Sciatic nerve (tissue), 2 donors: Measurements from ENCODE around the gene NDUFB11. TPM values are rescaled to one million over a fixed set of nuclear protein-coding genes. Genes with fewer than 3 reads are reported as not detected.

Source experiments
- ATAC-seq: fragments of 200-7000 bp; cut with Tn5 transposase; one replicate; pipeline ENCODE4 v1.9.1; 2020; ENCODE audit warnings: mild to moderate bottlenecking, moderate library complexity
- DNase-seq: peaks from one replicate; pipeline ENCODE4 v3.0.0-alpha.2; 2020; ENCODE audit warnings: low spot score
- intact Hi-C: fragments of 100-400 bp; cut with DNase I; formaldehyde crosslinking; loops from one replicate; pipeline ENCODE4 v1.14.2; 2022
- total RNA-seq: library from RNA; stranded (reverse); fragmentation: NEBNext Ultra II Directional; extraction: Animal tissue kit (Norgen Biotek cat#: 25700); gene quantifications from one replicate; pipeline ENCODE4 v1.2.1, GENCODE V29; 2021
- donor health status: DM: no; HTN: no; CAD: no.
- donor health status: DM: no; HTN: no; CAD: no.

NDUFB11 gene
- total RNA-seq, 1 donor from 2014 or later, result 29.5 TPM

- ATAC-seq, result no peak
- no peak for DNase-seq
- intact Hi-C loops, result no loop called here
Observed at GRCh38 chrX:47101206-47101605, 43.3 kb downstream of the NDUFB11 start.

- ATAC-seq, result no peak
- intact Hi-C loops, result no loop called here
- DNase-seq, result no peak
Observed at GRCh38 chrX:47098338-47099094, 46.0 kb downstream of the NDUFB11 start.

- DNase-seq (no peak), ATAC-seq (no peak)
- intact Hi-C loops, result no loop called here
Observed at GRCh38 chrX:47097018-47097417, 47.5 kb downstream of the NDUFB11 start.

- ATAC-seq (no peak), DNase-seq (no peak)
- intact Hi-C loops, result no loop called here
Observed at GRCh38 chrX:47093860-47094259, 50.6 kb downstream of the NDUFB11 start.

GRCh38 chrX:47093248-47093647, 51.3 kb downstream of the NDUFB11 start:
- ATAC-seq, result no peak
- intact Hi-C loops, result no loop called here
- DNase-seq, result no peak

Other genes starting within 250 kb of the NDUFB11 start
- 7.4 TPM for gene JADE3, start 232.3 kb downstream of the NDUFB11 start, total RNA-seq
- gene RGN, start 66.3 kb downstream of the NDUFB11 start, total RNA-seq, result 6.0 TPM
- 27.4 TPM for gene RBM10, start 519 bp upstream of the NDUFB11 start, total RNA-seq
- 165 TPM for gene UBA1, start 49.1 kb upstream of the NDUFB11 start, total RNA-seq
- 55.9 TPM for gene CDK16, start 74.0 kb upstream of the NDUFB11 start, total RNA-seq
- 81.0 TPM for gene USP11, start 88.3 kb upstream of the NDUFB11 start, total RNA-seq
- 0.71 TPM for gene ZNF157, start 225.9 kb upstream of the NDUFB11 start, total RNA-seq